Measurements from ENCODE around the gene MACROD2.
"Not testable (repeated sequence)": the region's sequence is repeated elsewhere in the genome, so short reads cannot be mapped to it uniquely, and the experiment has no call there.

MACROD2 gene

DNA sequence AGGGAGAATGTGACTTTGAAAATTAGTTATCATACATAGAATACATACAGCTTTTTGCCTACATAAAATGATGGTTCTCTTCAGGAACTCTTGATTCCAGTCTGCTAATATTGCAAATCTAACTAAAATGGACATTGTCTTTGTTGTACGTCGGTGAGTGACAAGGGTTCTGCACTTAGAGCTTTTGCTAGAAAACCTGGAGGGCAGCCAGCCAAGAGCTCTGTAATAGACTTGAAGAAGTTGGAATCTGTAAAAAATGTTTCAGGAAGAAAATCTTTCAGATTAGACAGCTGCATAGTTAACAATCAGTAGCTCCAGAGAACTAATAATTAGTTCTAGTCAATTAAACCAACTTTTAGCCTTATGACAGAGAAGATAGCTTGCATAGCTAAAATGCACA, 203.8 kb downstream of the MACROD2 start:
- Histone ChIP-seq H3K4me3 (replicated peaks; ENCODE audit: low read depth, low read length) (no peak overlapping the region), H3K36me3 (ENCODE audit: control insufficient read depth, insufficient read depth, low read length) (no peaks in the 10 kb centered on the region), H3K27me3 (replicated peaks; ENCODE audit: control insufficient read depth, insufficient read depth, low read length) (no peaks in the 10 kb centered on the region)
- DNase-seq (ENCODE audit: extremely low read depth, insufficient read length) = no peak
- TF ChIP-seq, protein P1, sequence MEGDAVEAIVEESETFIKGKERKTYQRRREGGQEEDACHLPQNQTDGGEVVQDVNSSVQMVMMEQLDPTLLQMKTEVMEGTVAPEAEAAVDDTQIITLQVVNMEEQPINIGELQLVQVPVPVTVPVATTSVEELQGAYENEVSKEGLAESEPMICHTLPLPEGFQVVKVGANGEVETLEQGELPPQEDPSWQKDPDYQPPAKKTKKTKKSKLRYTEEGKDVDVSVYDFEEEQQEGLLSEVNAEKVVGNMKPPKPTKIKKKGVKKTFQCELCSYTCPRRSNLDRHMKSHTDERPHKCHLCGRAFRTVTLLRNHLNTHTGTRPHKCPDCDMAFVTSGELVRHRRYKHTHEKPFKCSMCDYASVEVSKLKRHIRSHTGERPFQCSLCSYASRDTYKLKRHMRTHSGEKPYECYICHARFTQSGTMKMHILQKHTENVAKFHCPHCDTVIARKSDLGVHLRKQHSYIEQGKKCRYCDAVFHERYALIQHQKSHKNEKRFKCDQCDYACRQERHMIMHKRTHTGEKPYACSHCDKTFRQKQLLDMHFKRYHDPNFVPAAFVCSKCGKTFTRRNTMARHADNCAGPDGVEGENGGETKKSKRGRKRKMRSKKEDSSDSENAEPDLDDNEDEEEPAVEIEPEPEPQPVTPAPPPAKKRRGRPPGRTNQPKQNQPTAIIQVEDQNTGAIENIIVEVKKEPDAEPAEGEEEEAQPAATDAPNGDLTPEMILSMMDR (IDR thresholded peaks at IDR 0.05; ENCODE audit: insufficient read depth, low read length, poor library complexity, severe bottlenecking) = no peak

DNA sequence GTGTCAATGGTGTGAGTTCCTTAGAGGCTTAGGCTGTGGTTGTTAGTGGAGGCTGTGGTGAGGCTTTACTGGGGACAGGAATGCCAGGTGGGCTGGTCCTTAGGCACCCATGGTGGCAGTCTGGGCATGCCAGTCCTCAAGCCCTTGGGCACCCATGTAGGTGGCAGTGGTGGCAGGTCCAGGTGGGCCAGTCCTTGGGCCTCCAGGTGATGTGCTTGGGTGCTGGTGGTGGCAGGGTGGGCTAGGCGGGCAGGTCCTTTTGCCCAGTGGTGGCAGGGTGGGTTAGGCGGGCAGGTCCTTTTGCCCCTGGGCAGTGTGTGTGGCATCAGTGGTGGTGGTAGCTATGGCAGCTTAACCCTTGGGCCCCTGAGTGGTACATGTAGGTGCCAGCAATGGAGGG, 208.3 kb downstream of the MACROD2 start:
- Histone ChIP-seq H3K27me3 (replicated peaks; ENCODE audit: control insufficient read depth, insufficient read depth, low read length) (no peaks in the 10 kb centered on the region), H3K36me3 (ENCODE audit: control insufficient read depth, insufficient read depth, low read length) (no peaks in the 10 kb centered on the region), H3K4me3 (replicated peaks; ENCODE audit: low read depth, low read length) (no peak overlapping the region)
- TF ChIP-seq, protein P1 (IDR thresholded peaks at IDR 0.05; ENCODE audit: insufficient read depth, low read length, poor library complexity, severe bottlenecking) = no peak
- no peak for DNase-seq (ENCODE audit: extremely low read depth, insufficient read length)

DNA sequence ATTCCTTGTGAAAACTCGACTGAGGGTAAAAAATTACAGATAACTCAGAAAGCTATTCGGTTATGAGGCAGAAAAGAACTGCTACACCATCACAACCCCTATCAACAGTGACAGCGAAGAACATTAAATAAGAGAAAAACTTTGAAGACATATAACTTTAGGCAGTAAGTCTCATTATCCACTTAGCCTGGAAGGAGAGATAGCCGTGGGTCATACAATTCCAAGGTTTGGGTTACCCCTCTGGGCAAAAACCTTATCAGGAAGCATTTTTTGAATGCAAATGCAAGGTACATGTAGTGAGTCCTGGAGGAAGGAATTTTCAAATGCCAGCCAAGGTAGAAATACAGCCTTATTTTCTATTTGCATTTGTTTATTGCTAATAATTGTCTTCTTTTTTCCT, 212.3 kb downstream of the MACROD2 start:
- no peak overlapping the region for H3K4me3 ChIP-seq (replicated peaks; ENCODE audit: low read depth, low read length)
- DNase-seq (ENCODE audit: extremely low read depth, insufficient read length) = no peak

DNA sequence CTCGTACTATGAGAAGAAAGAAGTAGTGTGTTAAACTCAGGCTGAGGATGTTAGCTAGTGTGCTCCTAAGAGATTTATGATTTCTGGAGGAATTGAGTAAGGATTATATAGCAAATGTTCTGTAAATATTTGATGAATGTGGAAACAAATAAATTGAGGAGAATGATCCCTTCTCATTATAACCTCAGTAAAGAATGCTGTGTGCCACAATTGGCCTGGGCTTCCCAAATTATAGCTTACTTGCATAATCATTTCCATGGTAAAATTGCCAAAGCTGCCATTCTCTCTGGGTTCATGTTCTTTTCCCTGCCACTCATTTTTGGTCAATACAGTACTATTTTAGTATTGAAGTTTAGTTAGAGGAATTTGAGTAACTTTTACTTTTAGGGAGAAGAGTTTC, 213.6 kb downstream of the MACROD2 start:
- Histone ChIP-seq H3K27me3 (replicated peaks; ENCODE audit: control insufficient read depth, insufficient read depth, low read length) (no peaks in the 10 kb centered on the region), H3K36me3 (ENCODE audit: control insufficient read depth, insufficient read depth, low read length) (no peaks in the 10 kb centered on the region), H3K4me3 (replicated peaks; ENCODE audit: low read depth, low read length) (no peak overlapping the region)
- DNase-seq (ENCODE audit: extremely low read depth, insufficient read length) = no peak
- TF ChIP-seq, protein P1 (IDR thresholded peaks at IDR 0.05; ENCODE audit: insufficient read depth, low read length, poor library complexity, severe bottlenecking) = no peak

More for the DNA sequence above, 212.3 kb downstream of the MACROD2 start:
- TF ChIP-seq, protein P1 (IDR thresholded peaks at IDR 0.05; ENCODE audit: insufficient read depth, low read length, poor library complexity, severe bottlenecking) = no peak
- H3K36me3 ChIP-seq (ENCODE audit: control insufficient read depth, insufficient read depth, low read length) = no peaks in the 10 kb centered on the region
- no peaks in the 10 kb centered on the region for H3K27me3 ChIP-seq (replicated peaks; ENCODE audit: control insufficient read depth, insufficient read depth, low read length)

DNA sequence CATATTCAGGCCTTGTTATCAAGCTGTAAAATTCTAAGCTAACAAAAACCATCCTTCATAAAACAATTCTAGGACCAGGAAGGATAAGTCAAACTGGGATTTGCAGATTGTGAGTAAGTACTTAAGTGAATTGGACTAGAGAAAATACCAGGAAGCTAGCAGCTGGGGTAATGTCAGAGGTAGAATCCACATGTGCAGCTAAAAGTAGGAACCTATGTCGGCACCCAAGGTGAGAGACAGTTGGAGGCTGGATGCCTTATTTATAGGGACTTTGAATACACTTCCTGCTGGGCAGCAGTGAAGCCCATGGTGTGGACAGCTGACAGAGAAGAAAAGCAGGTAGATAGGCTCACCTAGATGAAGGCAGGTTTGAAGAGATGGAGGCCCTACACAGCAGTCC, 214.8 kb downstream of the MACROD2 start:
- Histone ChIP-seq H3K4me3 (replicated peaks; ENCODE audit: low read depth, low read length) (no peak overlapping the region), H3K36me3 (ENCODE audit: control insufficient read depth, insufficient read depth, low read length) (no peaks in the 10 kb centered on the region), H3K27me3 (replicated peaks; ENCODE audit: control insufficient read depth, insufficient read depth, low read length) (no peaks in the 10 kb centered on the region)
- TF ChIP-seq, protein P1 (IDR thresholded peaks at IDR 0.05; ENCODE audit: insufficient read depth, low read length, poor library complexity, severe bottlenecking) = no peak
- DNase-seq (ENCODE audit: extremely low read depth, insufficient read length) = no peak

DNA sequence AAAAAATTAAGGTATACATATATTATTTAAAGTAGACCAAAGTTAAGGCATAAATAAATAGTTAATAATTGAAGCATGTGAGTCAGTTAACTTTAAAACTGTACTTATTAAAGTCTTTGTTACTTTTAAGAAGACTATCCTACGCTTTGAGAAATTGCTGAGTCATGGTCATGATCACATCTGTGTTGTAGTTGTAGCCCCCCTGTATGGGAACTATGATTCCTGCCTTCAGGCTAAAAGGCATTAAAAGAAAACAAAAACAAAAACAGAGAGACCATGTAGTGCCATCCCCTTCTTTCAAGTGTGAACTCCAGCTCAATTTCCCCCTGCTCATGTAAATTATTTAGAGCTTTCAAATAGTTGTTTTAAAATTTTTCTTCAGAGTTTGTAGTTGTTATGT, 218.7 kb downstream of the MACROD2 start:
- H3K36me3 ChIP-seq (ENCODE audit: control insufficient read depth, insufficient read depth, low read length) = no peaks in the 10 kb centered on the region
- no peak overlapping the region for H3K4me3 ChIP-seq (replicated peaks; ENCODE audit: low read depth, low read length)
- H3K27me3 ChIP-seq (replicated peaks; ENCODE audit: control insufficient read depth, insufficient read depth, low read length) = no peaks in the 10 kb centered on the region
- DNase-seq (ENCODE audit: extremely low read depth, insufficient read length) = no peak
- TF ChIP-seq, protein P1 (IDR thresholded peaks at IDR 0.05; ENCODE audit: insufficient read depth, low read length, poor library complexity, severe bottlenecking) = no peak

DNA sequence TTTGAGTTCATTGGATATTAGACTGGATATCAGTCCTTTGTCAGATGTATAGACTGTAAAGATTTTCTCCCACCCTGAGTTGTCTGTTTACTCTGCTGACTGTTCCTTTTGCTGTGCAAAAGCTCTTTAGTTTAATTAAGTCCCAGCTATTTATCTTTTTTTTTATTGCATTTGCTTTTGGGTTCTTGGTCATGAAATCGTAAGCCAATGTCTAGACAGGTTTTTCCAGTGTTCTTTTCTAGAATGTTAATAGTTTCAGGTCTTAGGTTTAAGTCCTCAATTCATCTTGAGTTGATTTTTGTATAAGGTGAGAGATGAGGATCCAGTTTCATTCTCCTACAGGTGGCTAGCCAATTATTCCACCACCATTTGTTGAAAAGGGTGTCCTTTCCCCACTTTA, 220.6 kb downstream of the MACROD2 start:
- not testable (repeated sequence) for H3K27me3 ChIP-seq (replicated peaks; ENCODE audit: control insufficient read depth, insufficient read depth, low read length); H3K36me3 ChIP-seq (ENCODE audit: control insufficient read depth, insufficient read depth, low read length); DNase-seq (ENCODE audit: extremely low read depth, insufficient read length); H3K4me3 ChIP-seq (replicated peaks; ENCODE audit: low read depth, low read length)

Data from GM06990 (cell line).